ENCODE measurements around the gene EFCAB14. TPM values are rescaled to one million over a fixed set of nuclear protein-coding genes. Genes with fewer than 3 reads are reported as not detected.

The EFCAB14 gene
- total and polyA plus RNA-seq, 9 of the 15 experiments (the other 6 are each of a cell fraction or from before 2014, with no cell fraction given), result 7.3 to 49.0 (median 37.3) TPM

GRCh38 chr1:46724991-46725735, 6.2 kb upstream of the EFCAB14 start (continued):
- TF ChIP-seq HBP1 (CRISPR knock-in tag; IDR thresholded peaks at IDR 0.05), result 0 out of 2 replicates have a peak, but pooled peaks have one; percentile 17
- TF ChIP-seq ZBTB1 (CRISPR knock-in tag; IDR thresholded peaks at IDR 0.05; ENCODE audit: borderline replicate concordance, low read depth), result no peak
- no peak for TF ChIP-seq ZNF699 (CRISPR knock-in tag; IDR thresholded peaks at IDR 0.05; ENCODE audit: insufficient replicate concordance)
- no peak for TF ChIP-seq NONO (IDR thresholded peaks at IDR 0.05; ENCODE audit: low read depth in 2 of 2, low read length in 1 of 2)
- no peak for TF ChIP-seq TAF9B (IDR thresholded peaks at IDR 0.05; ENCODE audit: partially characterized antibody)
- TF ChIP-seq HDAC3 (IDR thresholded peaks at IDR 0.05; ENCODE audit: borderline replicate concordance, partially characterized antibody), result no peak
- TF ChIP-seq PCBP1 (IDR thresholded peaks at IDR 0.05; ENCODE audit: low read depth, low read length, poor library complexity, severe bottlenecking), result no peak
- no peak for TF ChIP-seq ZNF79 (CRISPR knock-in tag; IDR thresholded peaks at IDR 0.05; ENCODE audit: low read depth)
- no peak for TF ChIP-seq ZNF133 (CRISPR knock-in tag; IDR thresholded peaks at IDR 0.05)
- no peak for TF ChIP-seq EP400 (IDR thresholded peaks at IDR 0.05)
- no peak for TF ChIP-seq SRSF9 (IDR thresholded peaks at IDR 0.05; ENCODE audit: borderline replicate concordance, low read depth, low read length)
- TF ChIP-seq POLR2G (IDR thresholded peaks at IDR 0.05; ENCODE audit: low read depth, low read length), result no peak
- no peak for TF ChIP-seq CHD7 (IDR thresholded peaks at IDR 0.05; ENCODE audit: low read depth, low read length)

Data from K562 (cell line).